HEK293T (cell line): ENCODE results near the gene ALPI.

Experiments used
- BHLHE40 ChIP-seq: fragments of 450-650 bp; IDR thresholded peaks from 2 replicates; pipeline ENCODE4 v1.6.1; 2016; ENCODE audit warnings: mild to moderate bottlenecking, moderate library complexity, borderline replicate concordance
- CTBP1 ChIP-seq: fragments of 450-650 bp; IDR thresholded peaks from 2 replicates; pipeline ENCODE4 v1.6.1; 2016; ENCODE audit warnings: borderline replicate concordance
- ELF4 ChIP-seq: fragments of 450-650 bp; IDR thresholded peaks from 2 replicates; pipeline ENCODE4 v1.6.1; 2017; ENCODE audit warnings: antibody characterized with exemption
- FOXK2 ChIP-seq: fragments of 450-650 bp; IDR thresholded peaks from 2 replicates; pipeline ENCODE4 v1.6.1; 2016; ENCODE audit warnings: mild to moderate bottlenecking
- FOXM1 ChIP-seq: fragments of 450-650 bp; IDR thresholded peaks from 2 replicates; pipeline ENCODE4 v1.6.1; 2017; ENCODE audit warnings: mild to moderate bottlenecking, borderline replicate concordance
- HDGF ChIP-seq: fragments of 450-650 bp; IDR thresholded peaks from 2 replicates; pipeline ENCODE4 v1.6.1; 2017; ENCODE audit warnings: antibody characterized with exemption, borderline replicate concordance
- LEF1 ChIP-seq: fragments of 450-650 bp; IDR thresholded peaks from 2 replicates; pipeline ENCODE4 v1.6.1; 2017; ENCODE audit warnings: mild to moderate bottlenecking, borderline replicate concordance
- NFRKB ChIP-seq: fragments of 450-650 bp; IDR thresholded peaks from 2 replicates; pipeline ENCODE4 v1.6.1; 2016; ENCODE audit warnings: mild to moderate bottlenecking, moderate library complexity
- PKNOX1 ChIP-seq: fragments of 450-650 bp; IDR thresholded peaks from 2 replicates; pipeline ENCODE4 v1.6.1; 2016
- SP1 ChIP-seq: fragments of 450-650 bp; IDR thresholded peaks from 2 replicates; pipeline ENCODE4 v1.6.1; 2017
- SUZ12 ChIP-seq: fragments of 450-650 bp; IDR thresholded peaks from 2 replicates; pipeline ENCODE4 v1.6.1; 2016; ENCODE audit warnings: mild to moderate bottlenecking
- TARDBP ChIP-seq: fragments of 450-650 bp; IDR thresholded peaks from 2 replicates; pipeline ENCODE4 v1.6.1; 2016
- ZNF384 ChIP-seq: fragments of 450-650 bp; IDR thresholded peaks from 2 replicates; pipeline ENCODE4 v1.6.1; 2016

DNA sequence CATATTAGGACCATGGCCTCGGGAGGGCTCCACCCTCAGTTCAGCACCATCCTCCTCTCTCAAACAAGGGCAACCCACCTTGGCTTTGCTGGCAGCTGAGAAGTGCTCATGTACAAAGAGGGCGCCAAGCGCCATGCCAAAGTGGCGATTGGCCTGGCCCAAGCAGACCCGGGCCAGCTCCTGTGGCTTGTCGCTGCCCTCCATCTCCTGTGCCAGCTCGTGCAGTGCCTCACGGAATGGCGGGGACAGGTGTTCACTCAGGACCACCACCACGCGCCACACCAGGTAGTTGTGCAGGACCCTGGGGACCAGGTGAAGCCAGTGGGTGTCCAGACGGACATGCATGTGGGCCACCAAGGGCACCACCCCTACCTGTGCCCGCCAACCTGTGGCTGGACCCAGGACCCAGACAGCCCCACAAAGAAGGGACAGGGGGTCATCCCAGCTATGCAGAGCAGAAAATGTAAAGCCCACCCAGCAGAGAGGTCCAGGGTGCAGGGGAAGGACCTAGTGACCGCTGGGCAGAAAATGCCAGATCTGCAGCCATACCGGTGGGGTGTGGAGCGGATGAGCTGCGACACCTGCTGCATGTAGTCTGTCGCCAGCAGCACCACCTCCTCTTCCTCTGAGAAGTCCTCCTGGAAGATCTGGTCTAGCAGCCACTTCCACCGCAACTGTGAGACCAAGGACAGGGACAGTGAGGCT is 28.1 kb downstream of the ALPI start:
- no peak for TF ChIP-seq FOXK2
- TF ChIP-seq SP1, result no peak
- no peak for TF ChIP-seq PKNOX1
- no peak for TF ChIP-seq ZNF384
- no peak for TF ChIP-seq BHLHE40
- no peak for TF ChIP-seq ELF4
- TF ChIP-seq TARDBP, result no peak
- TF ChIP-seq FOXM1, result no peak
- TF ChIP-seq SUZ12, result no peak
- no peak for TF ChIP-seq LEF1
- no peak for TF ChIP-seq CTBP1
- TF ChIP-seq HDGF, result no peak
- TF ChIP-seq NFRKB, result no peak
